ENCODE results near the gene METAP1.
"Not testable (repeated sequence)": the region's sequence is repeated elsewhere in the genome, so short reads cannot be mapped to it uniquely, and the experiment has no call there.

METAP1 gene

GRCh38 chr4:99061048-99061700 lies 65.7 kb downstream of the METAP1 start:
- no peak for DNase-seq

- no peak for DNase-seq
Measured at GRCh38 chr4:99062120-99062519, 66.6 kb downstream of the METAP1 start.

- not testable (repeated sequence) for DNase-seq
Measured at GRCh38 chr4:99065521-99065920, 70.0 kb downstream of the METAP1 start.

- no peak for DNase-seq
Measured at GRCh38 chr4:99067617-99068016, 72.1 kb downstream of the METAP1 start.

- DNase-seq = no peak
Measured at GRCh38 chr4:99071159-99071558, 75.6 kb downstream of the METAP1 start.

- no peak for DNase-seq
Measured at GRCh38 chr4:99074816-99075215, 79.3 kb downstream of the METAP1 start.

- DNase-seq = no peak
Measured at GRCh38 chr4:99076292-99076976, 80.9 kb downstream of the METAP1 start.

GRCh38 chr4:99077177-99077576 lies 81.7 kb downstream of the METAP1 start:
- DNase-seq = no peak

GRCh38 chr4:99078336-99078735 lies 82.8 kb downstream of the METAP1 start:
- DNase-seq = no peak

- no peak for DNase-seq
Measured at GRCh38 chr4:99078931-99079624, 83.6 kb downstream of the METAP1 start.

- DNase-seq = no peak
Measured at GRCh38 chr4:99079625-99080295, 84.2 kb downstream of the METAP1 start.

GRCh38 chr4:99080869-99081268 lies 85.3 kb downstream of the METAP1 start:
- not testable (repeated sequence) for DNase-seq

GRCh38 chr4:99082192-99082591 lies 86.7 kb downstream of the METAP1 start:
- no peak for DNase-seq

- DNase-seq = no peak
Measured at GRCh38 chr4:99084595-99084994, 89.1 kb downstream of the METAP1 start.

GRCh38 chr4:99088023-99088449 lies 92.5 kb downstream of the METAP1 start:
- DNase-seq = no peak

- peak; percentile 88 for DNase-seq
Measured at GRCh38 chr4:99088481-99089365, 93.2 kb downstream of the METAP1 start, which contains the start of gene ADH5. Gene ADH5 (minus strand): TSS chr4:99088788. CDS start chr4:99088700, 88 bp downstream.

- DNase-seq = no peak
Measured at GRCh38 chr4:99090481-99091215, 95.1 kb downstream of the METAP1 start.

GRCh38 chr4:99091216-99091575 lies 95.7 kb downstream of the METAP1 start:
- no peak for DNase-seq

GRCh38 chr4:99091841-99092240 lies 96.3 kb downstream of the METAP1 start:
- DNase-seq = not testable (repeated sequence)

GRCh38 chr4:99099311-99099710 lies 103.8 kb downstream of the METAP1 start:
- no peak for DNase-seq

GRCh38 chr4:99099814-99100213 lies 104.3 kb downstream of the METAP1 start:
- DNase-seq = not testable (repeated sequence)

GRCh38 chr4:99100876-99101275 lies 105.4 kb downstream of the METAP1 start:
- no peak for DNase-seq

Data from activated T-cell treated with anti-CD3 and anti-CD28 coated beads, Interleukin-2, amount 50 U/mL, for 1 hour (primary cell).